BLaER1 (cell line): ENCODE results near the gene CABS1.

Experiments
- H3K27ac ChIP-seq: shearing (Covaris generic); formaldehyde crosslinking; 2 replicates; pipeline ENCODE4 v1.8.1; 2022
- H3K27me3 ChIP-seq: shearing (Covaris generic); formaldehyde crosslinking; 2 replicates; pipeline ENCODE4 v1.8.1; 2022
- H3K36me3 ChIP-seq: shearing (Covaris generic); formaldehyde crosslinking; 2 replicates; pipeline ENCODE4 v1.8.1; 2022
- H3K4me1 ChIP-seq: shearing (Covaris generic); formaldehyde crosslinking; 2 replicates; pipeline ENCODE4 v1.8.1; 2022
- H3K4me2 ChIP-seq: shearing (Covaris generic); formaldehyde crosslinking; 2 replicates; pipeline ENCODE4 v1.8.1; 2022
- H3K4me3 ChIP-seq: shearing (Covaris generic); formaldehyde crosslinking; 2 replicates; pipeline ENCODE4 v1.8.1; 2022
- H3K9ac ChIP-seq: shearing (Covaris generic); formaldehyde crosslinking; 2 replicates; pipeline ENCODE4 v1.8.1; 2022
- H3K9me3 ChIP-seq: shearing (Covaris generic); formaldehyde crosslinking; 2 replicates; pipeline ENCODE4 v1.8.1; 2022
- H4K20me1 ChIP-seq: shearing (Covaris generic); formaldehyde crosslinking; 2 replicates; pipeline ENCODE4 v1.8.1; 2022
- Cebpa-rat ChIP-seq: shearing (Covaris generic); IDR thresholded peaks from 2 replicates; pipeline ENCODE4 v1.8.1; 2022

The CABS1 gene

GRCh38 chr4:70334681-70335080 is at the start of gene CABS1:
TSS of gene CABS1 (plus strand) at chr4:70334981. CDS start at chr4:70335040, 59 bp downstream.
- no peak within 1 kb of the TSS for H3K4me2 ChIP-seq
- H3K4me3 ChIP-seq = no peak within 1 kb of the TSS
- H3K27ac ChIP-seq = no peak within 1 kb of the TSS
- H3K9me3 ChIP-seq = no peaks in the 10 kb centered on the region
- H3K27me3 ChIP-seq = no peaks in the 10 kb centered on the region
- no peaks in the 10 kb centered on the region for H3K4me1 ChIP-seq
- H3K9ac ChIP-seq = no peak within 1 kb of the TSS
- no peak for TF ChIP-seq Cebpa-rat
- no peaks in the 10 kb centered on the region for H3K36me3 ChIP-seq
- H4K20me1 ChIP-seq = no peaks in the 10 kb centered on the region

- Histone ChIP-seq H3K4me2 (no peak overlapping the region), H3K4me1 (no peaks in the 10 kb centered on the region), H3K9me3 (no peaks in the 10 kb centered on the region), H3K4me3 (no peak overlapping the region), H3K27ac (no peak overlapping the region), H3K36me3 (no peaks in the 10 kb centered on the region), H3K27me3 (no peaks in the 10 kb centered on the region), H4K20me1 (no peaks in the 10 kb centered on the region), H3K9ac (no peak overlapping the region)
- TF ChIP-seq Cebpa-rat = no peak
Observed at GRCh38 chr4:70288651-70289050, 46.1 kb upstream of the CABS1 start.

- no peak overlapping the region for H3K4me3 ChIP-seq
- no peak for TF ChIP-seq Cebpa-rat
- no peaks in the 10 kb centered on the region for H3K9me3 ChIP-seq
- H3K4me1 ChIP-seq = no peaks in the 10 kb centered on the region
- H3K27ac ChIP-seq = no peak overlapping the region
- H3K27me3 ChIP-seq = no peaks in the 10 kb centered on the region
- H3K9ac ChIP-seq = no peak overlapping the region
- no peaks in the 10 kb centered on the region for H4K20me1 ChIP-seq
- no peaks in the 10 kb centered on the region for H3K36me3 ChIP-seq
- H3K4me2 ChIP-seq = no peak overlapping the region
Observed at GRCh38 chr4:70291341-70291740, 43.4 kb upstream of the CABS1 start.

GRCh38 chr4:70297576-70297975 is 37.2 kb upstream of the CABS1 start:
- no peak for TF ChIP-seq Cebpa-rat
- Histone ChIP-seq H3K9me3 (no peaks in the 10 kb centered on the region), H3K4me1 (no peaks in the 10 kb centered on the region), H3K4me3 (no peak overlapping the region), H3K4me2 (no peak overlapping the region), H3K27ac (no peak overlapping the region), H4K20me1 (no peaks in the 10 kb centered on the region), H3K27me3 (no peaks in the 10 kb centered on the region), H3K36me3 (no peaks in the 10 kb centered on the region), H3K9ac (no peak overlapping the region)

GRCh38 chr4:70298051-70298450 is 36.7 kb upstream of the CABS1 start:
- no peaks in the 10 kb centered on the region for H4K20me1 ChIP-seq
- H3K27ac ChIP-seq = no peak overlapping the region
- H3K4me1 ChIP-seq = no peaks in the 10 kb centered on the region
- no peak overlapping the region for H3K4me2 ChIP-seq
- H3K9ac ChIP-seq = no peak overlapping the region
- H3K27me3 ChIP-seq = no peaks in the 10 kb centered on the region
- TF ChIP-seq Cebpa-rat = no peak
- H3K4me3 ChIP-seq = no peak overlapping the region
- H3K9me3 ChIP-seq = no peaks in the 10 kb centered on the region
- H3K36me3 ChIP-seq = no peaks in the 10 kb centered on the region

GRCh38 chr4:70299643-70300042 is 35.1 kb upstream of the CABS1 start:
- Histone ChIP-seq H3K4me1 (no peaks in the 10 kb centered on the region), H3K27me3 (no peaks in the 10 kb centered on the region), H4K20me1 (no peaks in the 10 kb centered on the region), H3K27ac (no peak overlapping the region), H3K4me3 (no peak overlapping the region), H3K9me3 (no peaks in the 10 kb centered on the region), H3K4me2 (no peak overlapping the region), H3K36me3 (no peaks in the 10 kb centered on the region), H3K9ac (no peak overlapping the region)
- no peak for TF ChIP-seq Cebpa-rat

- Histone ChIP-seq H3K9ac (no peak overlapping the region), H3K9me3 (no peaks in the 10 kb centered on the region), H4K20me1 (no peaks in the 10 kb centered on the region), H3K4me3 (no peak overlapping the region), H3K4me1 (no peaks in the 10 kb centered on the region), H3K27me3 (no peaks in the 10 kb centered on the region), H3K27ac (no peak overlapping the region), H3K4me2 (no peak overlapping the region), H3K36me3 (no peaks in the 10 kb centered on the region)
- no peak for TF ChIP-seq Cebpa-rat
Observed at GRCh38 chr4:70300215-70300614, 34.6 kb upstream of the CABS1 start.

- Histone ChIP-seq H3K27me3 (no peaks in the 10 kb centered on the region), H3K4me2 (no peak overlapping the region), H3K4me1 (no peaks in the 10 kb centered on the region), H3K36me3 (no peaks in the 10 kb centered on the region), H3K9ac (no peak overlapping the region), H3K4me3 (no peak overlapping the region), H3K27ac (no peak overlapping the region), H4K20me1 (no peaks in the 10 kb centered on the region), H3K9me3 (no peaks in the 10 kb centered on the region)
- no peak for TF ChIP-seq Cebpa-rat
Observed at GRCh38 chr4:70303090-70303489, 31.7 kb upstream of the CABS1 start.

GRCh38 chr4:70305601-70306000 is 29.2 kb upstream of the CABS1 start:
- Histone ChIP-seq H3K4me2 (no peak overlapping the region), H3K27ac (no peak overlapping the region)

GRCh38 chr4:70306076-70306475 is 28.7 kb upstream of the CABS1 start:
- no peak overlapping the region for H3K9ac ChIP-seq
- no peaks in the 10 kb centered on the region for H3K36me3 ChIP-seq
- no peaks in the 10 kb centered on the region for H4K20me1 ChIP-seq
- no peak overlapping the region for H3K4me2 ChIP-seq
- no peaks in the 10 kb centered on the region for H3K4me1 ChIP-seq
- H3K27ac ChIP-seq = no peak overlapping the region
- no peak overlapping the region for H3K4me3 ChIP-seq
- H3K9me3 ChIP-seq = no peaks in the 10 kb centered on the region
- no peaks in the 10 kb centered on the region for H3K27me3 ChIP-seq
- TF ChIP-seq Cebpa-rat = no peak

More at GRCh38 chr4:70305601-70306000, 29.2 kb upstream of the CABS1 start:
- Histone ChIP-seq H3K9ac (no peak overlapping the region), H4K20me1 (no peaks in the 10 kb centered on the region), H3K27me3 (no peaks in the 10 kb centered on the region), H3K36me3 (no peaks in the 10 kb centered on the region), H3K9me3 (no peaks in the 10 kb centered on the region), H3K4me3 (no peak overlapping the region), H3K4me1 (no peaks in the 10 kb centered on the region)
- no peak for TF ChIP-seq Cebpa-rat

GRCh38 chr4:70313736-70314135 is 21.0 kb upstream of the CABS1 start:
- Histone ChIP-seq H3K27me3 (no peaks in the 10 kb centered on the region), H3K9ac (no peak overlapping the region), H3K27ac (no peak overlapping the region), H3K36me3 (no peaks in the 10 kb centered on the region), H4K20me1 (no peaks in the 10 kb centered on the region), H3K4me2 (no peak overlapping the region), H3K4me3 (no peak overlapping the region), H3K4me1 (no peaks in the 10 kb centered on the region), H3K9me3 (no peaks in the 10 kb centered on the region)
- no peak for TF ChIP-seq Cebpa-rat
